ENCODE results near the gene ABLIM2.

ABLIM2 gene

GRCh38 chr4:8159537-8160232 is 1.1 kb upstream of the ABLIM2 start:
- DNase-seq = no peak

DNA sequence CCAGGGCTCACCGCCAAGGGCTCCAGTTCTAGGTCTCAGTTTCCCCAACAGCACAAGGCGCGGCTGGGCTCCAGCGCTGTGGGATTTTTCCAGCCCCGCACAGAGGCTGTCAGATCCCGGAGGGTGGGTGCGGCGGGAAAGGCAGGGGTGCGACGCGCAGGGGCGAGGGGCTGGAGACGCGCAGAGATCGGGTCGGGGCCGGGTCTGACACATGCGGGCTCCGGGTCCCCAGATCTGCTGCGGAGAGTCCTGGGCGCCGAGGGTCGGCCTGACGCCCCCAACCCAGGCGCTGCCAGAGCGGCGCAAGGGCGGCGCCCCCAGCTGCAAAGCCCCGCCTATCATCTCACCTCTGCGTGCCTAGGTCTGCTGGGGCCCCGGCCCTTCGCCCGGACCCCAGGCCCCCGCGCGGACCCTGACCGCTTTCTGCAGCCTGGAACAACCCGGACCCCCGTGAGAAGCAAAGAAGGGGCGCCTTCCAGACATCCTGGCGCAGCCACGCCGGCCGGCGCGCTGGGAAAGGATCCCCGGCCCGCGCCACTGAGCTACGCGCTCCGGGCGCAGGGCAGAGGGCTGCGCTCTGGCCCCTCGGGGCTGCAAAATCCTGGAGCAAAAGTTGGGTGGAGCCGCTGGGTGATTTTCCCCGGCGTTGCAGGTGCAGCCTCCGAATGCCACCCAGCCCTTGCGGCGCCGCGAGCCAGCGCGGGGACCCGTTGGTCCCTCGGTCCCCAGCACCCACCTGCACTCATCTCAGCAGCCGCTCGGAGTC is 486 bp downstream of the ABLIM2 start:
- DNase-seq = peak; percentile 77

DNA sequence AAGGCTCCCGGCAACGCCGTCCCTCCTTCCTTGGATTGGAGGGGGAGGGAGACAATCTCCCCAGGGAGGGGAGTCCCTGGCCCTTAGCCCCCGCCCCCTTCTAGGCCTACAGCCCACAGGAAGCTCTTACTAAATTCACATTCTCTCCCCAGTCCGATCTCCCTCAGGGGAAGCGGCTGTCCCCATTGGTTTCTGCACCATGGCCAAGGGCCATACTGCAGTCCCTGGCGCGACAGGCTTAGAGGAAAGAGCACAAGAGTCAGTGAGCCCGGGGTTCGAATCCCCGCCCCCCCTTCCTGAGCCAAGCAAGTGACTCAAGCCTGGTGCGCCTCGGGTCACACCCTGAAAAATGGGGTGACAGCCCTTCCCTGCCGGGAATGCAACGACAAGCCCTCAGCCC is 1.1 kb downstream of the ABLIM2 start:
- DNase-seq = no peak

DNA sequence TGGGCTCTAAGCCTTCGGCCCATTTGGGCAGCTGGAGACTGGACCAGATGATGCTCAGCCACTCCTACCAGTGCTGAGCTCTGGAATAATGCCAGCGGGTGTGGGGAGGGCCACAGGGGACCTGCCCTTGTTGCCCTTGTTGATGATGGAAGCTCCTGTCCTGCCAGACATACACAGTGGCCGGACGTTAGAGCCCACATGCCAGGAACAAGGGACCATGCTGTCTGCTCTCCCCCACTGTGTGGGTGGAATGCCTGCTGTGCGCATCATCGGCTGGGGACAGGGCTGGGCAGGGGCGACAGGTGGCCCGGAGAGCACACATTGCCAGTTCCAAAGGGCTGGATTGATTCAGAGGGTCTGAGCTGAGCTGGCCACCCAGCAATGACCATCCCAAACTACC is 2.0 kb downstream of the ABLIM2 start:
- DNase-seq = no peak

- DNase-seq = no peak
These were observed 2.8 kb downstream of the ABLIM2 start for GRCh38 chr4:8155660-8156421.

DNA sequence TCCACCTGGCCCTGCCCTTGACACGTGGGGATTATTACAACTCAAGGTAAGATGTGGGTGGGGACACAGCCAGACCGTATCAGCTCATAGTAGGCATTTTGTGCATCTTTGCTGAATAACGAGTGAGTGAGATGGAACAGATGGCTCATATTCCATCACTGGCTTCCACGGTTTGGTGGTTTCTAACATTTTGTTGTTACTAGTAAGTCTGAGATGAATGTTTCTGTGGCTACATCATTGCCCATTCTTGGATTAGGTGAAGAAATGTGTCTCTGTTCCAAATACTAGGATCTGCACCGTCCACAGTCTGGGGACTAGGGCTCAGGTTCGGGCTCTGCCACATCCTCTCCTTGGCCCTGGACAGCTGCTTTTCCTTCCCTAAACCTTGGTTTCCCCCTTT is 3.6 kb downstream of the ABLIM2 start:
- no peak for DNase-seq

DNA sequence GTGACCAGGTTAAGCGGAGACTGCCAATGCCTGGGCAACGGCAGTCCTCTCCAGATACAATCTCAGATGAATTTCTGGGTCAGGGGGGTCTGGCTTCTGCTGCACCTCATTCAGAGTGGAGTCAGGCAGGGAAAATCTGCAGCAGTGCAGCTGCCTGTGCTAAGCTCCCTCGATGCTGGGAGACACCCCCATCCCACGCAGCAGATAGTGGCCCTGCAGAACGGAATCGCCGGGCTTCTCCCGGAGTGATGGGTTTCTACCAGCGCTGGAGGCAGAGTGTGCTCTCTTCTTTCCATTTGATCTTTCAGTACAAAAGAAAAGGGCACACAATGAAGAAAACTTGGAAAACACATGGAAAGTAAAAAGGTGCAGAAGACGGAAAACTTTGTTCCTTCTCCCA is 5.2 kb downstream of the ABLIM2 start:
- DNase-seq = no peak

GRCh38 chr4:8152865-8153257 is 5.8 kb downstream of the ABLIM2 start:
- no peak for DNase-seq

GRCh38 chr4:8152090-8152864 is 6.3 kb downstream of the ABLIM2 start:
- DNase-seq = no peak

- DNase-seq = no peak
These were observed 7.4 kb downstream of the ABLIM2 start for GRCh38 chr4:8151165-8151650.

DNA sequence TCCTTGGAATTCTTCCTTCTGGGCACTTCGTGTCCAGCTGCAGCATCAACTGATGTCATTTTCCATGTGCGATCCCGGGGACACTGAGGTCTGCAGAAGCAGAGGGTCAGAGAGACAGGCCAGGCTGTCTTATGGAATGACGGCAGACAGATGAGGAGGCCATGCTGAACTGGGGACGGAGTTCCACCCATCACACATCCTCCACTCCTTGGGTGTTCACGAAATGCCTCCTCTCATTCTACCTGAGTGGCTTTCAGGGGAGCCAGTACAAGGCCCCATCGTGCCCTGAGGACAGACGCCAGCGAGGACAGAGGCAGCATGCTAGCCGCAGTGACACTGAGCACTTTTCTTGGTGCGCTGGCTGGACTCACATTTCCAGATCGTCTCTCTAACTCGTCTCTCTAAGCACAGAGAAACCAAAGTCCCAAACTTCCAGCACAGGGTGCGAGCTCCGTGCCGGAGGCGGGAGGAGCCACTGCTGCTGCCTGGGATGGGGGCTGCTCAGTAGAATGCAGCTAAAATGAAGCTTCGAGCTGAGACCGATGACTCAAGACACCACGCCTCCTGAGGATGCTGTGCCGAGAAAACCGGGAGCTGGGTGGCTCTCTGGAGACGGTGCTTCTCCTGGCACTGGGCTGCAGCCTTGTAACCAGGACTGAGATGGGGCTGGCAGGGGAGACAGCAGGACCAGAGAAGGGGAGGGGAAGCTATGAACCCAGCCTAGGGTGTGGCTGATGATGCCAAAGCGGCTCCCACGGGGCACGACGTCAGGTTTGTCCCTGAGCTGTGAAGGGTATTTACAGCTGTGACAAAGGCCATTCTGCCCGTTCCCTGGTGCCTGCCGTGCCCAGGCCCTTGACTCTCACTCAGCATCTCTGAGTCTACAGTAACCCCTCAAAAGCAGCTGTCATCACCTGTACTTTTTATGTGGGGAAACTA is 8.2 kb downstream of the ABLIM2 start:
- no peak for DNase-seq

- DNase-seq = no peak
These were observed 8.9 kb downstream of the ABLIM2 start for GRCh38 chr4:8149664-8150063.

DNA sequence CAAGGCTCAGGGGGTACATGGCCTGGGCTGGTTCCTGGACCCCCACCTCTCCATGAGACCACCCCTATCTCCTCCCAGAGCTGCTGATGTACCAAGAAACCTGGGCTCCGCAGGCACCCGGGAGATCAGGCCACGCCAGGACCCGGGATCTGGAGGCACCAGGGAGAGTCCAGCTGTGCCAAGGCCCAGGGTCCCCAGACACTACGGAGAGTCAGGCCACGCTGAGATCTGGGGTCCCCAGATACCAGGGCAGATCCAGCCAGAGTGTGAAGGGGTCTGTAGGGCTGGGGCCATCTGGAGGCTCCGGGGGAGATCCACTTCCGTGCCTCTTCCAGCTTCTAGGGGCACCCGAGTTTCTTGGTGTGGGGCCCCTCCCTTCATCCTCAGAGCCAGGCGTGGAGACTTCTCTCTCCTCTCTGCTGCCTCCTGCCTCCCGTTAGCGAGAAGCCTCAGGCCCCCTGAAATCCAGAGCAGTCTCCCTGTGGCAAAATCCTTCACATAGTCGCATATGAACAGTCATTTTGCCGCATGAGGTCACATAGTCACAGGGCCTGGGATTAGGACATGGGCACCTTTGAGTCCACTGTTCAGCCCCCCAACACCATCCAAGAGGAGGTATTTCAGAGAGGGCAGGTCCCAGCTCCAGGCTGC is 9.7 kb downstream of the ABLIM2 start:
- no peak for DNase-seq

GRCh38 chr4:8148159-8148558 is 10.5 kb downstream of the ABLIM2 start:
- DNase-seq = no peak

- no peak for DNase-seq
These were observed 11.2 kb downstream of the ABLIM2 start for GRCh38 chr4:8147231-8147970.

- DNase-seq = no peak
These were observed 12.5 kb downstream of the ABLIM2 start for GRCh38 chr4:8146157-8146556.

GRCh38 chr4:8144359-8144758 is 14.3 kb downstream of the ABLIM2 start:
- no peak for DNase-seq

DNA sequence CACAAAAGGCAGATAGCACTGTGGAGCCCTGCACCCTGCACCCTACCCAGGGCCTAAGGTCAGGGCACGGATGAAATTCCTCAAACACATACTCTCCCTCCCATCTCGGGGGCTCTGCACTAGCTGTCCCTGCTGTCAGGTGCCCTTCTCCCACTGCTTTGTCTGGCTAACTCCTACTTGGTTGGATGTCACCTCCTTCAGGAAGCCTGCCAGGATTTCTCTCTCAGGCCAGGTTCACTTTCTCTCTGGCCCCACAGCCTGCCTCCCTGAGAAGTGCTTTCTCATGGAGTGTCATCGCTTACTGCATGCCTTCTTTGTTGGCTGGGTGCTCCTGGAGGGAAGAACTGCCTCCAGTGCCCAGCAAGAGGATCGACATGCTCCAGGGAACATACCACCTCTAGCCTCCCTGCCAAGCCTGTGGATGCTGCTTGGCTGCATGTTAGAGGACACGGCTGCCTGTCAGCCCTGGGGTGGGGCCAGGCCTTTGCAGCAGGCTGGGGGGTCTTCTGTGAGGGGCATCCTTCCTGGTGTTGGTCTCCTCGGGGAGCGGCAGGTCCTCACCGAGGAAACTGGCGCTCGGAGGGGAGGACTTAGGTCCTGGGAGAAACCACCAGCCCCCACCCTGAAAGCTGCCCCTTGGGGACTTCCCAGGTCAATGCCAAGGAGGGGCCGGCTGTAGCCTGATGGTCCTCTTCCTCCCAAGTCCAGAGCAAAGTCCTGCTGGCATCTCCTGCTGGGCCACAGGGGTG is 15.0 kb downstream of the ABLIM2 start:
- DNase-seq = no peak

GRCh38 chr4:8142556-8142955 is 16.1 kb downstream of the ABLIM2 start:
- DNase-seq = no peak
